Measurements from ENCODE around the gene PITX1.

The PITX1 gene

GRCh38 chr5:135011355-135012032, 22.5 kb downstream of the PITX1 start:
- no peak for TF ChIP-seq CSRNP3 (CRISPR knock-in tag; IDR thresholded peaks at IDR 0.05)
- ATAC-seq = no peak

GRCh38 chr5:135010502-135011354, 23.3 kb downstream of the PITX1 start:
- TF ChIP-seq ISL1 (CRISPR knock-in tag; IDR thresholded peaks at IDR 0.05) = no peak
- TF ChIP-seq ZC3H10 (CRISPR knock-in tag; IDR thresholded peaks at IDR 0.05) = no peak
- TF ChIP-seq ZNF8 (CRISPR knock-in tag; IDR thresholded peaks at IDR 0.05) = no peak
- no peak for TF ChIP-seq SNAI2 (CRISPR knock-in tag; IDR thresholded peaks at IDR 0.05)
- no peak for TF ChIP-seq GLIS3 (CRISPR knock-in tag; IDR thresholded peaks at IDR 0.05)
- TF ChIP-seq ZNF70 (CRISPR knock-in tag; IDR thresholded peaks at IDR 0.05) = no peak
- TF ChIP-seq ZNF565 (CRISPR knock-in tag; conservative IDR thresholded peaks at IDR 0.05; ENCODE audit: low read depth) = no peak
- TF ChIP-seq PPARA (CRISPR knock-in tag; IDR thresholded peaks at IDR 0.05; ENCODE audit: borderline replicate concordance) = no peak
- TF ChIP-seq OSR1 (CRISPR knock-in tag; IDR thresholded peaks at IDR 0.05) = no peak
- no peak for TF ChIP-seq BACH2 (CRISPR knock-in tag; IDR thresholded peaks at IDR 0.05; ENCODE audit: borderline replicate concordance)
- TF ChIP-seq TCF4 (CRISPR knock-in tag; IDR thresholded peaks at IDR 0.05; ENCODE audit: borderline replicate concordance) = no peak
- no peak for TF ChIP-seq CSDC2 (CRISPR knock-in tag; IDR thresholded peaks at IDR 0.05)
- TF ChIP-seq PATZ1 (CRISPR knock-in tag; IDR thresholded peaks at IDR 0.05; ENCODE audit: borderline replicate concordance) = no peak
- TF ChIP-seq TOX (CRISPR knock-in tag; IDR thresholded peaks at IDR 0.05; ENCODE audit: borderline replicate concordance) = no peak

GRCh38 chr5:135009736-135010501, 24.1 kb downstream of the PITX1 start:
- ATAC-seq = no peak
- TF ChIP-seq ZFP30 (CRISPR knock-in tag; IDR thresholded peaks at IDR 0.05) (no peak), ZFP3 (CRISPR knock-in tag; IDR thresholded peaks at IDR 0.05) (no peak), ZC3H10 (CRISPR knock-in tag; IDR thresholded peaks at IDR 0.05) (no peak), ZNF8 (CRISPR knock-in tag; IDR thresholded peaks at IDR 0.05) (no peak)

More at GRCh38 chr5:135010502-135011354, 23.3 kb downstream of the PITX1 start:
- no peak; the same call in 2 of the 3 replicates for ATAC-seq

DNA sequence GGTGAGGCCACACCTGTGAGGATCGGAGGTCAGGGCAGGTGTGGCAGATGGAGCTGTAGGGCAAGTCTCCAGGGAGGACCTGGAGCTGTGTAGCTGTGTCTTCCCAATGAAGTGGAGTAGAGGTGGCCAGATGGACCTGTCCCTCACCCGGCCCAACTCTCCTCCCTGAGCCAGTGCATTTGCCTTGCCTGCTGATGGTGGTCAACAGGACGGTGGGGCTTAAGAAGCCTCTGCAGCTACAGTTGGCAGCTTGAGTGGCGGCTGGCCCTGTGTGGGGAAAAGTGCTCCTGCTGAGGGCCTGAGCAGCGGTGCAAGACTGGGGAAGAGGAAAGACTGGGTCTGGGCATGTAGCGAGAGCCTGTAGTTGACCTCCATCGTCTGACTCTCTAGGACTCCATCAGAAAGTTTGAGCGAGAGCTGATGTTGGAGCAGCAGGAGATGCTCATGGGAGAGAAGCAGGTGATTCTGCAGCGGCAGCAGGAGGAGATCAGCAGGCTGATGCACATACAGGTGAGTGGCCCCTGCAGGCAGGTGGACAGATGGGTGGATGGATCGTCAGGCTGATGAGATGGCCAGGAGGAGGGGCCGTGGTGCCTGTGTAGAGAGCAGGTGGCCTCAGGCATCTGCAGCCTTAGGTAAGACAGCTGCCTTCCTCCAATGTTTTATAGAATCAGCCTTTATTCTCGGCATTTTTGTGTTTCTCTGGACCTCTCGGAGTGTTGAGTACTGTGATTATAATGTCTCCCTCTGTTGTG, 24.9 kb downstream of the PITX1 start:
- no peak for ATAC-seq
- no peak for TF ChIP-seq TOX (CRISPR knock-in tag; IDR thresholded peaks at IDR 0.05; ENCODE audit: borderline replicate concordance)
- no peak for TF ChIP-seq ZNF8 (CRISPR knock-in tag; IDR thresholded peaks at IDR 0.05)
- TF ChIP-seq BACH2 (CRISPR knock-in tag; IDR thresholded peaks at IDR 0.05; ENCODE audit: borderline replicate concordance) = no peak
- no peak for TF ChIP-seq GLIS3 (CRISPR knock-in tag; IDR thresholded peaks at IDR 0.05)
- TF ChIP-seq RARB (CRISPR knock-in tag; IDR thresholded peaks at IDR 0.05) = no peak
- no peak for TF ChIP-seq ZFP3 (CRISPR knock-in tag; IDR thresholded peaks at IDR 0.05)
- TF ChIP-seq CSDC2 (CRISPR knock-in tag; IDR thresholded peaks at IDR 0.05) = no peak
- no peak for TF ChIP-seq PATZ1 (CRISPR knock-in tag; IDR thresholded peaks at IDR 0.05; ENCODE audit: borderline replicate concordance)
- TF ChIP-seq ARNTL (CRISPR knock-in tag; IDR thresholded peaks at IDR 0.05; ENCODE audit: borderline replicate concordance, low read depth) = no peak
- no peak for TF ChIP-seq ZNF70 (CRISPR knock-in tag; IDR thresholded peaks at IDR 0.05)
- no peak for TF ChIP-seq ZFP30 (CRISPR knock-in tag; IDR thresholded peaks at IDR 0.05)
- TF ChIP-seq, protein P1, sequence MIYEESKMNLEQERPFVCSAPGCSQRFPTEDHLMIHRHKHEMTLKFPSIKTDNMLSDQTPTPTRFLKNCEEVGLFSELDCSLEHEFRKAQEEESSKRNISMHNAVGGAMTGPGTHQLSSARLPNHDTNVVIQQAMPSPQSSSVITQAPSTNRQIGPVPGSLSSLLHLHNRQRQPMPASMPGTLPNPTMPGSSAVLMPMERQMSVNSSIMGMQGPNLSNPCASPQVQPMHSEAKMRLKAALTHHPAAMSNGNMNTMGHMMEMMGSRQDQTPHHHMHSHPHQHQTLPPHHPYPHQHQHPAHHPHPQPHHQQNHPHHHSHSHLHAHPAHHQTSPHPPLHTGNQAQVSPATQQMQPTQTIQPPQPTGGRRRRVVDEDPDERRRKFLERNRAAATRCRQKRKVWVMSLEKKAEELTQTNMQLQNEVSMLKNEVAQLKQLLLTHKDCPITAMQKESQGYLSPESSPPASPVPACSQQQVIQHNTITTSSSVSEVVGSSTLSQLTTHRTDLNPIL (CRISPR knock-in tag; IDR thresholded peaks at IDR 0.05; ENCODE audit: low read depth) = no peak
- no peak for TF ChIP-seq PPARA (CRISPR knock-in tag; IDR thresholded peaks at IDR 0.05; ENCODE audit: borderline replicate concordance)
- no peak for TF ChIP-seq ZNF565 (CRISPR knock-in tag; conservative IDR thresholded peaks at IDR 0.05; ENCODE audit: low read depth)
- TF ChIP-seq POU6F1 (CRISPR knock-in tag; IDR thresholded peaks at IDR 0.05; ENCODE audit: borderline replicate concordance, low read depth) = no peak
